ENCODE data around the gene KMT5B.
A peak's percentile ranks its signal among the peaks of the same experiment; 100 is the strongest.
"Not testable (repeated sequence)": the region's sequence is repeated elsewhere in the genome, so short reads cannot be mapped to it uniquely, and the experiment has no call there.

KMT5B gene

GRCh38 chr11:68213135-68213515 lies at the start of gene KMT5B:
TSS of gene KMT5B (minus strand) at chr11:68213296. CDS start at chr11:68190076, 23,220 bp downstream.
- peak in 2 of 3 donors; percentile 35 to 38 for DNase-seq (ENCODE audit: low read depth in 3 of 3)

DNA sequence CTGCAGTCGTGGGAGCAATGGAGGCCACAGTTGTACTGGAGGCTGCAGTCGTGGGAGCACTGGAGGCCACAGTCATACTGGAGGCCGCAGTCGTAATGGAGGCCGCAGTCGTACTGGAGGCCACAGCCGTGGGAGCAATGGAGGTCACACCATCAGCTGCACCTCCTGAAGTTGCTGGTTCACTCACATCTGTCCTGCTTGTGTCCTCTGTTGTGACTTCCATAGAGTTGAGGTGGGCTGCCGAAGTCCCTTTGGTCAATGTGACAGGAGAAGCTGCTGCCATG lies 49.4 kb upstream of the KMT5B start:
- DNase-seq (ENCODE audit: low read depth in 3 of 3): no peak

GRCh38 chr11:68261749-68262543 lies 48.9 kb upstream of the KMT5B start:
- no peak for DNase-seq (ENCODE audit: low read depth in 3 of 3)

DNA sequence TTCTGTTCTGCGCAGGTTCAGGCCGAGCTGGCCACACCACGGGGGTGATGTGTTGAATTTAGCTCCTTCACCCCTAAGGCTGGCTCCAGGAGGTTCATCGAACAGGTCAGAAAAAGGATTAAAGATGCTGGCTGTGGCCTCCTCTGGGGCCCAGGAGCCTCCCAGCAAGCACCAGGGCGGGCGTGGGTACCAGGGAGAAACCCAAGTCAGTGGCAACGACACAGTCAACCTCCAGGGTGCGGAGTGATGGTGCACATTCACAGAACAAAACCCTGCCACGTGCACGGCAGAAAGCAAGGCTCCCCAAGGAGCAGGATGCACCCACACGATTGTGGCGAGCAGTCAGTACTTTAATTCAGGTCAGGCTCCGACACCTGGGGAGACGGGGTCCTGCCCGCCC lies 47.9 kb upstream of the KMT5B start:
- DNase-seq (ENCODE audit: low read depth in 3 of 3): no peak

GRCh38 chr11:68260484-68260883 lies 47.4 kb upstream of the KMT5B start:
- no peak for DNase-seq (ENCODE audit: low read depth in 3 of 3)

DNA sequence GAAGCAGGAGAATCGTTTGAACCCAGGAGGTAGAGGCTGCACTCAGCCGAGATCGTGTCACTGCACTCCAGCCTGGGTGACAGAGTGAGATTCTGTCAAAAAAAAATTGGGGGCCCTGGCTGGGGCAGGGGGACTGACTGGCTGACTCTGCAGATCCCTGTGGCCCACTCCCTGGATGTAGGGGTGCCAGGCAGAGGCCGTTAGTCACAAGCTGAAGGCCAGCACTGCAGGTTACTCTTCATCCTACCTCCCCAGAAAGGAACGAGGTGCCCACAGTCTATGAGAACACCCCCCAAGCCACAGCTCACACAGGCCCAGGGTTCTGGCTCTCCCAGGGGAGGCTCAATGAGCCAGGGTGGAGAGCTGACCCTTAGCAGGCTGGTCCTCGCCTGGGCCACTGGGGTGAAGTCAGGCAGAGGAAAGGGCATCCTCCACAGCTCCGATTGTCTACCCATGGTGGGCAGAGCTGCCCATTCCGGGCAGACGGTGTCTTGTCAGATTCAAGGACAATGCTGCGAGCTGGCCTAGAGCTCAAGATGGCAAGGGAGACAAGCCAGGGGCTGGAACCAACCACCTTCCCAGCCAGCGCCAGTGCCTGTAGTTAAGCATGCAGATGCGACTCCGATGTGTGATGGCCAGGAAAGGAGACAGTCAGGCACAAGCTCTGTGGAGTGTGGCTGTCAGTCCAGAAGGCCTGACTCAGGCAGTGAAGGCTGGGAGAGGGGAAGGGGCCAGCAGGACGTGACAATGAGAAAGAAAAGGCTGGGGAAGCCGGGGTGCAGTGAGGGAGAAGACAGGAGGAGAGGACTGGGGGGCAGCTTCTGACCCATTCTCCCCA lies 46.2 kb upstream of the KMT5B start:
- no peak for DNase-seq (ENCODE audit: low read depth in 3 of 3)

GRCh38 chr11:68258363-68258765 lies 45.3 kb upstream of the KMT5B start:
- no peak for DNase-seq (ENCODE audit: low read depth in 3 of 3)

DNA sequence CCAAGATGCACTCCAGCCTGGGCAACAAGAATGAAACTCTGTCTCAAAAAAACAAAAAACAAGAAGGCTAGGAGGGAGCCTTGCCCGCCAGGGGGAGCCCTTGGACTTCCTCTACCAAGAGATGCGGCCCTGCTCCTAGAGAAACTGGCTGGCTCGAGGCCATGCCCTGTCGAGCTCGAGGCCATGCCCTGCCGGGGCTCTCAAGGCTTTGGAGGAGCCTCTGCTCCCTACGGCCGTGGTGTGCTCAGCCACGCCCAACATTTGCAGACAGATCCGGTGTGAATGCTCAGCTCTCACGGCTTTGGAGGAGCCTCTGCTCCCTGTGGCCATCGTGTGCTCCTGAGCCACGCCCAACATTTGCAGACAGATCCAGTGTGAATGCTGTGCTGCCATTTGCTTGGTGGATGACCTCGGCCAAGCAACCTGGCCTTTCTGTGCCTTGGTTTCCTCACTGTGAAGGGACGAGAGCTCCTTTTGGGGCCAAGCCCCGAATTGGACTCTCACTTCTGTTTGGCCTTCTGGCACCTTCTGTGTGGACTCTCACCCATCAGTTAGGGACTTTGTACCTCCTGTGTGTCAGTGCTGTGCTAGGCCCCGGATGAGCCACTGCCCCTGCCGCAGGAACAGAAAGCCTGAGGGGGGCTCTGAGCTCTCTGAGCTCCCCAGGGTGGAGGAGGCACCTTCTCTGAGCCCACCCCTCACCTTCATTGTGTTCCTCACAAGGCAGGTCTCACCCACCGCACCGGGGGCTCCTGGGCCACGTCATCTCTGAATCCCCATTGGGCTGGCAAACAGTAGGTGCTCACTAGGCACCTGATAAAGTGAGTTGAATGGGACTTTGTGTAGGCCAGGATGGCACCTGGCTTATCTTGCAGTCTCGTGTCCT lies 44.6 kb upstream of the KMT5B start:
- DNase-seq (ENCODE audit: low read depth in 3 of 3): peak; percentile 83 to 96 (median 90)

DNA sequence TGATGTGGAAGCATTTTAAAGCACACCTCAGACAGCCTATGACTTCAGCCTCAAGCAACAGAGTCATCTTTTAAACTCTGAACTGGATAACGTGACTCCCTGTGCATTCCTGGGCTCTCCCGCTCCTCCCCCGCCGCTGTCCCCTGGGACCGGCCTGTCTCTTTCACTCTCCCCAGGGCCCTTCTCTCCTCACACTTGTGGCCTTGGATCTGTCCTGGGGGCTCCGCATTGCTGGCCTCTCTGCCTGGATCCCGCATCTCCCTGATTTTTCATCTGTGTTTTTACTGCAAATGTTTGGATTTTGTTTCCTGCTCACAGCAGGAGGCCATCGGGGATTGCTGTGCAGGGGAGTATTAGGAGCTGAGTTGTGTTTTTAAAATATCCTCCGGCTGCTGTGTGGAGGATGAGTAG lies 43.2 kb upstream of the KMT5B start:
- DNase-seq (ENCODE audit: low read depth in 3 of 3): no peak

- DNase-seq (ENCODE audit: low read depth in 3 of 3): no peak
Observed at GRCh38 chr11:68255526-68255925, 42.4 kb upstream of the KMT5B start.

GRCh38 chr11:68254421-68254820 lies 41.3 kb upstream of the KMT5B start:
- no peak for DNase-seq (ENCODE audit: low read depth in 3 of 3)

DNA sequence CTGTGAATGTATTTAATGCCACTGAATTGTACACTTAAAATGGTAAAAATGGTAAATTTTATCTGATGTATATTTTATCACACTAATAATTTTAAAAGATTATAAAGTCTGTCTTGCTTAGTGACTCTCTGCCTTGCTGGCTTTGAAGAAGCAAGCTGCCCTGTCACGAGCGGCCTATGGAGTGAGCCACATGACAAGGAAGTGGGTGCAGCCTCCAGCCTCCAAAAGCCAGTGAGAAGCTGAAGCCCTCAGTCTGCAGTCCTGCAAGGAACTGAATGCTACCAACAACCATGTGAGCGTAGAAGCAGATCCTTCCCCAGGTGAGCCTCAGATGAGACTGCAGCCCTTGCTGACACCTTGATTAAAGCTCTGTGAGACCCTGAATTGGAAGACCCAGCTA lies 38.7 kb upstream of the KMT5B start:
- DNase-seq (ENCODE audit: low read depth in 3 of 3): no peak

DNA sequence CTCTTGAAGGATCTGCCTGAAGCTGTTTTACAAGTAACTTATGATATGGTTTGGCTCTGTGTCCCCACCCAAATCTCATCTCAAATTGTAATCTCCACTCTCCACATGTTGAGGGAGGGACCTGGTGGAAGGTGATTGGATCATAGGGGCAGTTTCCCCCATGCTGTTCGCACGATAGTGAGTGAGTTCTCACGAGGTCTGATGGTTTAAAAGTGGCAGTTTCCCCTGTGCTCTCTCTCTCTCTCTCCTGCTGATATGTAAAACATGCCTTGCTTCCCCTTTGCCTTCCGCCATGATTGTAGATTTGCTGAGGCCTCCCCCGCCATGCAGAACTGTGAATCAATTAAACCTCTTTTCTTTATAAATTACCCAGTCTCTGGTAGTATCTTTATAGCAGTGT lies 31.8 kb upstream of the KMT5B start:
- not testable (repeated sequence) for DNase-seq (ENCODE audit: low read depth in 3 of 3)

- not testable (repeated sequence) for DNase-seq (ENCODE audit: low read depth in 3 of 3)
Observed at GRCh38 chr11:68243847-68244246, 30.8 kb upstream of the KMT5B start.

- DNase-seq (ENCODE audit: low read depth in 3 of 3): no peak
Observed at GRCh38 chr11:68242616-68243015, 29.5 kb upstream of the KMT5B start.

DNA sequence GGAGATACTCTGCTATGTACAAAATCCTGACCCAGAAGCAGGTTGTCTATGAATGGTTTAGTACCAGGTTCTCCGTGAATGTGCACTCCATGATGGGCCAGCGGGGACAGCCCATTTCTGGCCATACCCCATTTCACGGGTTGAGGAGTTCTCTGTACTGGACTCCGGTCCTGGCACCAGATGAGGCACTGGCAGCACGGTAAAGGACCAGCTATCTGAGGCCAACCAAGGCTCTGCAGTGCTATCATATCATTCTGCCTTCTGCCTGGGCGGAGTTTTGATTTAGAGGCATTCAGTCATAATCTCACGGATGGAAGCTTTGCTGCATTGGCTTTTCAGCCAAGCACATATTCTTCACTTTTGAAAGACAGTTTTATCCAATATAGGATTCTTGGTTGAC lies 18.5 kb upstream of the KMT5B start:
- no peak for DNase-seq (ENCODE audit: low read depth in 3 of 3)

- no peak for DNase-seq (ENCODE audit: low read depth in 3 of 3)
Observed at GRCh38 chr11:68229601-68230000, 16.5 kb upstream of the KMT5B start.

DNA sequence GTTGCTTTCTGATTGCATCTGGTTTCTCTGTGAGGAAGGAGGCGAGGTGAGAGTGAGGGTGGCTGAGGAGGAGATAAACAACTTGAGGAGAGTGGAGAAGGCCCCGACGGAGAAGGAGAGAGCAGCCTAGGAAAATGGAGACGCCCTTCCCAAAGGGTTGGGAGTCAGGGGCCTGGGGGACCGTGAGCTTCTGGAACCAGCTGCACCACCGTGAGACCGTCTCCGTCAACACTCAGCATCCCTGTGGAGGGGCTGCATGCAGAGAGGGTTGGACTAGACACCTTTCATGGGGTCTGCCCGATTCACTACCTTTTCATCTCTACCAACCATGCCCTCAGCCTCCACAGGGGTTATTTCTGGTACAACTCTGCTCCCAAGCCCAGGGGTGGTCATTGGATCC lies 13.3 kb upstream of the KMT5B start:
- no peak for DNase-seq (ENCODE audit: low read depth in 3 of 3)

GRCh38 chr11:68224606-68225005 lies 11.5 kb upstream of the KMT5B start:
- DNase-seq (ENCODE audit: low read depth in 3 of 3): no peak

DNA sequence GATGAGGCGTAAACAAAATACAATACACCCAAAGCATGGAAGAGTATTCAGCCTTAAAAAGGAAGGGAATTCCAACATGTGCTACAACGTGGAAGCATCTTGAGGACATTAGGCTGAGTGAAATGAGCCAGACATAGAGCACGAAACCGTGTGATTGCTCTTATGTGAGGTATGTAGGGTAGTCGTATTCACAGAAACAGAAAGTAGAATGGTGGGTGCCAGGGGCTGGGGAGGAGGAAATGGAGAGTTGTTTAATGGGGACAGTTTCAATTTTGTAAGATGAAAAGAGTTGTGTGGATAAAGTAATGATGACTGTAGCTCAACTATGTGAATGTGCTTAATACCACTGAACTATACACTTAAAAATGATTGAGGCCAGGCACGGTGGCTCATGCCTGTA lies 10.2 kb upstream of the KMT5B start:
- no peak for DNase-seq (ENCODE audit: low read depth in 3 of 3)

DNA sequence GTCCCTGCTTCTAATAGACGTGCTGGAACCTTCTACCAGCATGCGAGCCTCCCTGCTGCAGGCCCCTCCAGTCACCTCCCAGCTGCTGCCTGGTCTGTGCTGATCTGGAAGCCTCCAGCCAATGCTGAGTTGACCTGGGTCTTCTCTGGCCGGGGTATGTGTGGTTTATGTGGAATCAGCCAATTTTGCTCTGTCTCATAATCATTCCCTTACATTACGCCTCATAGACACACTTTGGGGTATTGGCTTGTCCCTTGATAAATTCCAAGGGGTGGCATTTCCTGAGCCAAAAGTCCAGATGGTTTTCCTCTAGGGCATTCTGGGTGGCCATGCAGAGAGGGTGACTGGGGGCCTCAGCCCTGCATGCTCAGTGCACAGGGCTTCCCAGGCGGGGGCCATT lies 8.3 kb upstream of the KMT5B start:
- no peak for DNase-seq (ENCODE audit: low read depth in 3 of 3)

All from stimulated activated CD4-positive, alpha-beta T cell treated with anti-CD3 and anti-CD28 coated beads, TNF-alpha, amount 100 ng/mL, for 48 hours (primary cell).